Measurements from ENCODE around the gene BUB1. TPM values are rescaled to one million over a fixed set of nuclear protein-coding genes. Genes with fewer than 3 reads are reported as not detected.
"Not testable (repeated sequence)": the region's sequence is repeated elsewhere in the genome, so short reads cannot be mapped to it uniquely, and the experiment has no call there.

Gene BUB1
- total RNA-seq, 1 experiment from 2014 or later = 136 TPM

GRCh38 chr2:110610613-110611250 is 67.1 kb downstream of the BUB1 start:
- not testable (repeated sequence) for H3K4me3 ChIP-seq (ENCODE audit: insufficient read depth, low read depth, low read length); DNase-seq; H3K36me3 ChIP-seq (replicated peaks; ENCODE audit: control insufficient read depth, insufficient read depth, low read length); H3K27me3 ChIP-seq (ENCODE audit: control insufficient read depth, insufficient read depth, low read length)

- not testable (repeated sequence) for H3K36me3 ChIP-seq (replicated peaks; ENCODE audit: control insufficient read depth, insufficient read depth, low read length); DNase-seq; H3K27me3 ChIP-seq (ENCODE audit: control insufficient read depth, insufficient read depth, low read length)
- H3K4me3 ChIP-seq (ENCODE audit: insufficient read depth, low read depth, low read length) = peak overlapping the region; percentile 14
Observed at GRCh38 chr2:110609843-110610612, 67.8 kb downstream of the BUB1 start.

GRCh38 chr2:110608788-110609502 is 68.9 kb downstream of the BUB1 start:
- DNase-seq; H3K4me3 ChIP-seq (ENCODE audit: insufficient read depth, low read depth, low read length); H3K36me3 ChIP-seq (replicated peaks; ENCODE audit: control insufficient read depth, insufficient read depth, low read length); H3K27me3 ChIP-seq (ENCODE audit: control insufficient read depth, insufficient read depth, low read length): not testable (repeated sequence)

- H3K36me3 ChIP-seq (replicated peaks; ENCODE audit: control insufficient read depth, insufficient read depth, low read length); H3K27me3 ChIP-seq (ENCODE audit: control insufficient read depth, insufficient read depth, low read length); DNase-seq; H3K4me3 ChIP-seq (ENCODE audit: insufficient read depth, low read depth, low read length): not testable (repeated sequence)
Observed at GRCh38 chr2:110605057-110605456, 72.8 kb downstream of the BUB1 start.

- not testable (repeated sequence) for H3K36me3 ChIP-seq (replicated peaks; ENCODE audit: control insufficient read depth, insufficient read depth, low read length); H3K27me3 ChIP-seq (ENCODE audit: control insufficient read depth, insufficient read depth, low read length); H3K4me3 ChIP-seq (ENCODE audit: insufficient read depth, low read depth, low read length); DNase-seq
Observed at GRCh38 chr2:110603917-110604591, 73.8 kb downstream of the BUB1 start.

GRCh38 chr2:110602139-110602538 is 75.7 kb downstream of the BUB1 start:
- not testable (repeated sequence) for H3K27me3 ChIP-seq (ENCODE audit: control insufficient read depth, insufficient read depth, low read length); H3K36me3 ChIP-seq (replicated peaks; ENCODE audit: control insufficient read depth, insufficient read depth, low read length); H3K4me3 ChIP-seq (ENCODE audit: insufficient read depth, low read depth, low read length); DNase-seq

- not testable (repeated sequence) for DNase-seq; H3K36me3 ChIP-seq (replicated peaks; ENCODE audit: control insufficient read depth, insufficient read depth, low read length); H3K4me3 ChIP-seq (ENCODE audit: insufficient read depth, low read depth, low read length); H3K27me3 ChIP-seq (ENCODE audit: control insufficient read depth, insufficient read depth, low read length)
Observed at GRCh38 chr2:110591973-110592372, 85.9 kb downstream of the BUB1 start.

- H3K4me3 ChIP-seq (ENCODE audit: insufficient read depth, low read depth, low read length); H3K36me3 ChIP-seq (replicated peaks; ENCODE audit: control insufficient read depth, insufficient read depth, low read length); DNase-seq; H3K27me3 ChIP-seq (ENCODE audit: control insufficient read depth, insufficient read depth, low read length): not testable (repeated sequence)
Observed at GRCh38 chr2:110589677-110590330, 88.1 kb downstream of the BUB1 start.

- not testable (repeated sequence) for H3K4me3 ChIP-seq (ENCODE audit: insufficient read depth, low read depth, low read length); H3K27me3 ChIP-seq (ENCODE audit: control insufficient read depth, insufficient read depth, low read length); H3K36me3 ChIP-seq (replicated peaks; ENCODE audit: control insufficient read depth, insufficient read depth, low read length); DNase-seq
Observed at GRCh38 chr2:110588520-110588919, 89.3 kb downstream of the BUB1 start.

Other genes with a start within 250 kb of the BUB1 start
- 0.07 TPM in 1 of 2 replicates, not detected in the other for gene LIMS4, start 205.2 kb downstream of the BUB1 start, total RNA-seq (2014; rRNA removed; shearing (Covaris generic))
- 19.7 and 41.8 TPM in 2 replicates for gene RGPD6, start 100.8 kb downstream of the BUB1 start, total RNA-seq (2014; rRNA removed; shearing (Covaris generic))
- 2.7 and 6.0 TPM in 2 replicates for gene ACOXL, start 54.5 kb upstream of the BUB1 start, total RNA-seq (2014; rRNA removed; shearing (Covaris generic))